Astrocyte of the cerebellum (primary cell): ENCODE results near the gene YY2.

Experiments used
- DNase-seq: peaks from one replicate; pipeline ENCODE4 v3.0.0-alpha.2; 2011; ENCODE audit warnings: low read depth
- H3K4me3 ChIP-seq: 2 replicates; pipeline ENCODE4 v1.5.1; 2011; ENCODE audit warnings: mild to moderate bottlenecking, low read depth, low read length, moderate library complexity
- CTCF ChIP-seq: IDR thresholded peaks from 2 replicates; pipeline ENCODE4 v1.5.1; 2012; ENCODE audit warnings: low read length, low read depth, moderate library complexity, mild to moderate bottlenecking; ENCODE audit errors: missing control alignments
- in situ Hi-C: cut with HindIII; loops from 2 replicates; pipeline ENCODE4 v1.10.0; 2017; ENCODE audit warnings: low sequenced_read_pairs

Gene YY2

DNA sequence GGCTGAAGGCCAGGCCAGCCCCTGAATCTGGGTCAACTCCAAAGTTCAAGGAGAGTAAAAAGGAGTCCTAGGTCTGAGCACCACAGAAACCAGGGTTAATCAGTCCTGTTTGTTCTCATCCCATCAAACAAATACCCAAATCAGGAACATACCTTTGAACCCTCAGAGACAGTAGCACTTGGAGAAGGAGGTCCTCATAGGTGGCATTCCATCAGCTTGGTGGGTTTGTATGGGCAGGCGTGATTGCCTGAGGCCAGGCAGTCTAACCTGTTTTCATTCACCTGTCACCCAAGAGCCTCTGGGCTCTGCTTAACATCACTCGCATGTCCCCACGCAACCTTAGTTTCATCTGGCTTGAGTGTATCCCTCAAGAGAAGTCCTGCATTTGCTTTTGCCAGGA lies 33.9 kb upstream of the YY2 start:
- no peak for DNase-seq
- in situ Hi-C loops, result no loop called here
- TF ChIP-seq CTCF, result no peak
- H3K4me3 ChIP-seq, result no peak overlapping the region

DNA sequence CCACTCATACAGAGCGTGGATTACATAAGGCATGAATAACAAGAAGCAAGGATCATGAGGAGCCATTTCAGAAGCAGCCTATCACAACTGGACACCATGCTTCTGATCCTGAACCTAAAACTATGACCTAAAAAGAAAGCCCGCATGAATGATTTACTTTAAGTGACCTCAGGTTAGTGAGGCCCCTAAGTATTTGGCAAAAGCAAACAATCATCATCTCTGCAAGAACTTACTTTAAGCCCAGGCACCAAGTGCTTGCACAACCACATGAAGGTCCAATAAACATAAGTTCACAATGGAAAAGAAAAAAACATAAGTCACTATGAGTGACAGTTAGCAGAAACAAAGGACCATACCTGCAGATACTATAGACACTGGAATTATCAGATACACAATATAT lies 24.3 kb upstream of the YY2 start:
- DNase-seq, result no peak
- TF ChIP-seq CTCF, result no peak
- in situ Hi-C loops, result no loop called here
- H3K4me3 ChIP-seq, result no peak overlapping the region

DNA sequence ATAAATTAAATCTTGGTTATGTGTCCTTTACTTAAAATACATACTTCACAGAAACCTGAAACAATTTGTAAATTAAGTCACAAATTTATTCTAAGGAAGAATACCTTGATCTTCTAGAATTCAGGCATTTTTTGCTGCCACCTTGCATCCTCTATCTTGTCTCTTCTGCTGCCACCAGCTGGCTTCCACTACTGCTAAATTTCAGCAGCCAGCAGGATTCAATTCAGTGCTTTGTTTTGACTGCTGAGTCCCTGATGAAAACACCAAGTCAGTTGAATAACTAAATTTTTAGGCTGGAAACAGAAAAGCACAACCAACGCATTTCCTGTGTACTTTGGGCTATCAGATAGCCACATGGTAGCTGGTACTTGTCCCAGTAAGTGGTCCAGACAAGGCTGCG lies 18.7 kb upstream of the YY2 start:
- in situ Hi-C loops, result no loop called here

GRCh38 chrX:21838937-21839333 lies 16.9 kb upstream of the YY2 start:
- peak overlapping the region; percentile 62 for H3K4me3 ChIP-seq
- DNase-seq, result no peak
- no peak for TF ChIP-seq CTCF
- in situ Hi-C loops, result no loop called here

More for the DNA sequence above, 18.7 kb upstream of the YY2 start:
- no peak for DNase-seq
- TF ChIP-seq CTCF, result no peak
- H3K4me3 ChIP-seq, result no peak overlapping the region

DNA sequence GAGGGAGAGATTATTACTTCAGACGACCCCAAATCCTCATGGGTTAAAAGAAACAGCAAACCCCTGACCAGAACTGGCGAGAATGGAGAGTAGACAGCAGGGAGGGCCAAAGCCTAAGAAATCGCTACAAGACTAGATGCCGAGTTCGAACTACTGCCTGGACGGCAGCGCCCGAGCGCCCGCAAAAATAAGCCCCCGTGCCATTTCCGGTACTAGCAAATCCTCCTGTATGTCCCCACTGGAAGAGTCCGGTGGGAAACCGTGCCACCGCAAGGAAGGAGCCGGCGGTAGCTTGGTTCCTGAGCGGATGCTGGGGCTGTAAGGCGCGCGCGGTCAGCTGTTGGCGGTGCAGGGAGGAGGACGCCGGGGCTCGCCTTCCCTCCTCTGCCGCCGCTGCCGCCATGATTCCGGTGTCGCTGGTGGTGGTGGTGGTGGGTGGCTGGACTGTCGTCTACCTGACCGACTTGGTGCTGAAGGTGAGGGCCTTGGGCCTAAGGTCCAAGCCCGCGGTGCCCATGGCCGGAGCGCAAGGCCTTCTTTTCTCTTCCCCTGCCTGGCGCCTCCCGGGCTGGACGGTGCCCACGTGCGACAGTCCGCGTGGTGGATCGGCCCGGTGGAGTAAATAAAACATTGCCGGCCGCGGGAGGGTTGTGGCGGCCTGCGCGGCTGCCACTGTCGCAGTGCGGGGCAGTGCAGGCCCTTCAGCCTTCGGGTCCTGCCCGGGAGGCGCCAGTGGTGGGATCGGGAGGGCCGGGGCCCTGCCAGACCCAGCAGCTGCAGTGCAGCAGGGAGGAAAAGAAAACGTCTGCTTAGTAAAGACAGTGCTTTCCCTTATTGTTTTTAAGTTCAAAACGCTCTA lies 16.2 kb upstream of the YY2 start, which contains the start of gene MBTPS2:
MBTPS2 (plus strand) TSS at position 284 of the 859 bp plus-strand sequence; CDS start at position 402, 118 bp downstream.
- in situ Hi-C loops, result no loop called here
- DNase-seq, result peak; percentile 77
- TF ChIP-seq CTCF, result peak; percentile 7
- H3K4me3 ChIP-seq, result peak within 1 kb of the TSS; percentile 62

DNA sequence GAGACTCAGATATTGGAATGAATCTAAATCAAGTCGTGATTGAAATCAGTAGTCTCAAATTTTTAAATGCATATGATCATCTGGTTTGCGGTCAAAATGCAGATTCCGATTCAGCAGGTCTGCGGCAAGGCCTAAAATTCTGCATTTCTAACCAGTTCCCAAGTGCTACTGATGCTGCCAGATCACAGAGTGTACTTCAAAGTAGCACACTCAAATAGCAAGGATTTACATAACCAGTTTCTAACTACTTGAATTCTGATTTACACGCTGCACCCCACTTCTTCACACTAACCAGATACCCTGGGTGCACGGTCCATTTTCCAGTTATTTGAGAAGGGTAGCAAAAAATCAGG lies 15.6 kb upstream of the YY2 start:
- DNase-seq, result no peak
- in situ Hi-C loops, result no loop called here
- no peak for TF ChIP-seq CTCF
- H3K4me3 ChIP-seq, result peak overlapping the region; percentile 62
